SK-N-SH (cell line): ENCODE measurements around the gene RAB3IP. TPM values are rescaled to one million over a fixed set of nuclear protein-coding genes. Genes with fewer than 3 reads are reported as not detected.

ENCODE experiments used
- CTCF ChIA-PET: fragments of 300-600, 350-600 bp; formaldehyde crosslinking; extraction: SDS; loops from one replicate; lab custom pipeline; 2021; lab: Yijun Ruan, JAX
- POLR2A ChIA-PET: fragments of 350-600 bp; sonication (Branson Sonifier 250); formaldehyde crosslinking; extraction: SDS; loops from one replicate; lab custom pipeline; 2020; ENCODE audit warnings: antibody characterized with exemption, inconsistent platforms; lab: Yijun Ruan, JAX
- DNase-seq: peaks from one replicate; pipeline ENCODE4 v3.0.0; 2012
- H2AFZ ChIP-seq: fragments of 200-600 bp; sonication (generic); 2 replicates; pipeline ENCODE4 v1.8.1; 2016; ENCODE audit warnings: antibody characterized with exemption, mild to moderate bottlenecking, low read depth
- H3F3A ChIP-seq: fragments of 200-600 bp; sonication (generic); replicated peaks from 2 replicates; pipeline ENCODE3; 2016; ENCODE audit warnings: antibody characterized with exemption, mild to moderate bottlenecking; ENCODE audit not compliant: insufficient read depth
- H3K27ac ChIP-seq, 2 experiments: fragments of 200-500 bp in 1 of 2; fragments of 200-600 bp in 1 of 2; sonication (Bioruptor generic) in 1 of 2; sonication (generic), shearing (Covaris generic) in 1 of 2; 2 replicates each; pipeline versions ENCODE4 v1.5.1 to v1.6.1; 2014 to 2016; ENCODE audit warnings: low read depth in 2 of 2, inconsistent platforms in 1 of 2, low read length in 1 of 2, mild to moderate bottlenecking in 1 of 2, mixed read lengths in 1 of 2
- H3K27me3 ChIP-seq: fragments of 200-600 bp; sonication (generic), shearing (Covaris generic); 2 replicates; pipeline ENCODE4 v1.6.1; 2016; ENCODE audit warnings: mixed run types; ENCODE audit not compliant: insufficient read depth
- H3K36me3 ChIP-seq, 2 experiments: fragments of 200-500 bp in 1 of 2; fragments of 200-600 bp in 1 of 2; sonication (Bioruptor generic) in 1 of 2; sonication (generic) in 1 of 2; replicated peaks in 1 of 2; 2 replicates each; pipeline versions ENCODE3 to v1.5.1; 2014 to 2016; ENCODE audit warnings: low read length in 1 of 2, mild to moderate bottlenecking in 1 of 2; ENCODE audit not compliant: insufficient read depth in 2 of 2, control insufficient read depth in 1 of 2
- H3K4me1 ChIP-seq, 2 experiments: fragments of 200-500 bp in 1 of 2; fragments of 200-600 bp in 1 of 2; sonication (Bioruptor generic) in 1 of 2; sonication (generic), shearing (Covaris generic) in 1 of 2; 2 replicates each; pipeline versions ENCODE4 v1.5.1 to v1.6.1; 2014 to 2016; ENCODE audit warnings: low read depth in 1 of 2, low read length in 1 of 2, mixed run types in 1 of 2; ENCODE audit not compliant: insufficient read depth in 2 of 2, control insufficient read depth in 1 of 2
- H3K4me2 ChIP-seq: fragments of 200-600 bp; sonication (generic), shearing (Covaris generic); 2 replicates; pipeline ENCODE4 v1.6.1; 2017; ENCODE audit warnings: mixed run types
- H3K4me3 ChIP-seq, 2 experiments: fragments of 200-500 bp in 1 of 2; fragments of 200-600 bp in 1 of 2; sonication (Bioruptor generic) in 1 of 2; sonication (generic), shearing (Covaris generic) in 1 of 2; 2 replicates each; pipeline versions ENCODE4 v1.5.1 to v1.8.1; 2014 to 2016; ENCODE audit warnings: low read depth in 2 of 2, inconsistent platforms in 1 of 2, low read length in 1 of 2, mild to moderate bottlenecking in 1 of 2, mixed read lengths in 1 of 2, moderate library complexity in 1 of 2
- H3K79me2 ChIP-seq: fragments of 200-600 bp; sonication (generic); 2 replicates; pipeline ENCODE4 v1.8.1; 2017; ENCODE audit warnings: mild to moderate bottlenecking; ENCODE audit not compliant: insufficient read depth
- H3K9ac ChIP-seq: fragments of 200-600 bp; sonication (generic); 2 replicates; pipeline ENCODE4 v1.6.1; 2017; ENCODE audit warnings: mixed run types
- H3K9me2 ChIP-seq: fragments of 200-600 bp; sonication (generic); 2 replicates; pipeline ENCODE4 v1.6.1; 2017; ENCODE audit warnings: mixed run types
- H3K9me3 ChIP-seq: fragments of 200-600 bp; sonication (generic); 2 replicates; pipeline ENCODE4 v1.6.1; 2017; ENCODE audit warnings: mixed run types, mild to moderate bottlenecking, moderate library complexity
- H4K20me1 ChIP-seq: fragments of 200-600 bp; sonication (generic); 2 replicates; pipeline ENCODE4 v1.6.1; 2017; ENCODE audit warnings: mild to moderate bottlenecking, mixed run types; ENCODE audit not compliant: insufficient read depth
- ELF1 ChIP-seq: IDR thresholded peaks from 2 replicates; pipeline ENCODE4 v1.4.0; 2012
- EP300 ChIP-seq, 2 experiments: IDR thresholded peaks; 2 replicates each; pipeline versions ENCODE4 v1.4.0 to v1.6.1; 2012; ENCODE audit warnings: borderline replicate concordance in 1 of 2, low read depth in 1 of 2, low read length in 1 of 2
- GATA2 ChIP-seq: sonication (generic); formaldehyde crosslinking; IDR thresholded peaks from 2 replicates; pipeline ENCODE4 v1.5.0; 2020; ENCODE audit warnings: mild to moderate bottlenecking, missing genetic modification reagents
- IRF3 ChIP-seq: fragments of 150-350 bp; IDR thresholded peaks from 2 replicates; pipeline ENCODE4 v1.6.1; 2016; ENCODE audit warnings: mild to moderate bottlenecking, low read depth, low read length
- JUND ChIP-seq: IDR thresholded peaks from 2 replicates; pipeline ENCODE4 v1.4.0; 2012
- MEF2A ChIP-seq: IDR thresholded peaks from 2 replicates; pipeline ENCODE4 v1.4.0; 2012; ENCODE audit warnings: low read depth, borderline replicate concordance
- NRF1 ChIP-seq: IDR thresholded peaks from 2 replicates; pipeline ENCODE4 v1.6.1; 2012; ENCODE audit warnings: low read depth, mild to moderate bottlenecking, low read length
- PBX3 ChIP-seq: IDR thresholded peaks from 2 replicates; pipeline ENCODE4; 2012
- POLR2AphosphoS5 ChIP-seq: IDR thresholded peaks from 2 replicates; pipeline ENCODE4 v1.6.1; 2012; ENCODE audit warnings: low read depth, low read length
- RCOR1 ChIP-seq: fragments of 150-350 bp; IDR thresholded peaks from 2 replicates; pipeline ENCODE4 v1.6.1; 2017; ENCODE audit warnings: antibody characterized with exemption, low read length
- TAF1 ChIP-seq: IDR thresholded peaks from 2 replicates; pipeline ENCODE4 v1.6.1; 2012; ENCODE audit warnings: low read depth, mild to moderate bottlenecking, low read length, moderate library complexity, borderline replicate concordance
- ZBTB33 ChIP-seq: IDR thresholded peaks from 2 replicates; pipeline ENCODE4 v1.4.0; 2012; ENCODE audit warnings: low read depth, borderline replicate concordance
- WGBS: methylation state at CpG from one replicate; pipeline ENCODE4 v1.1.6; 2017; ENCODE audit warnings: low lambda C conversion rate; 5-methylcytosine and 5-hydroxymethylcytosine counted together
- polyA plus RNA-seq, 3 experiments: library from polyadenylated mRNA; depleted of rRNA; stranded (reverse); fragments of >200 nt; gene quantifications; 2 replicates each; pipeline ENCODE4 v1.2.3, GENCODE V29; 2012
- TF ChIP-seq, protein P1 (sequence below): fragments of 200-600 bp; sonication (generic); IDR thresholded peaks from 2 replicates; pipeline ENCODE4 v1.6.1; 2017; ENCODE audit warnings: antibody characterized with exemption, mild to moderate bottlenecking, moderate library complexity
- TF ChIP-seq, protein P2 (sequence below): IDR thresholded peaks from 2 replicates; pipeline ENCODE4 v1.4.0; 2012; ENCODE audit warnings: low read depth, borderline replicate concordance

The RAB3IP gene
- polyA plus RNA-seq, 1 of the 3 experiments (the other 2 are of a cell fraction), result 5.4 TPM

- H4K20me1 ChIP-seq, result no peaks in the 10 kb centered on the region
- no peak overlapping the region for H3K4me3 ChIP-seq
- peaks cover 0 to 2% of the 10 kb centered on the region in 2 experiments for H3K36me3 ChIP-seq
- H3K9me2 ChIP-seq, result no peaks in the 10 kb centered on the region
- TF ChIP-seq NRF1 (no peak), POLR2AphosphoS5 (no peak), ZBTB33 (no peak), RCOR1 (no peak), PBX3 (no peak), ELF1 (no peak), TAF1 (no peak), JUND (no peak), IRF3 (no peak), GATA2 (CRISPR knock-in tag) (no peak), MEF2A (no peak), EP300 (IDR thresholded peaks at IDR 0.05; ENCODE audit: borderline replicate concordance in 1 of 2, low read depth in 1 of 2, low read length in 1 of 2) (no peak)
- TF ChIP-seq, protein P1, sequence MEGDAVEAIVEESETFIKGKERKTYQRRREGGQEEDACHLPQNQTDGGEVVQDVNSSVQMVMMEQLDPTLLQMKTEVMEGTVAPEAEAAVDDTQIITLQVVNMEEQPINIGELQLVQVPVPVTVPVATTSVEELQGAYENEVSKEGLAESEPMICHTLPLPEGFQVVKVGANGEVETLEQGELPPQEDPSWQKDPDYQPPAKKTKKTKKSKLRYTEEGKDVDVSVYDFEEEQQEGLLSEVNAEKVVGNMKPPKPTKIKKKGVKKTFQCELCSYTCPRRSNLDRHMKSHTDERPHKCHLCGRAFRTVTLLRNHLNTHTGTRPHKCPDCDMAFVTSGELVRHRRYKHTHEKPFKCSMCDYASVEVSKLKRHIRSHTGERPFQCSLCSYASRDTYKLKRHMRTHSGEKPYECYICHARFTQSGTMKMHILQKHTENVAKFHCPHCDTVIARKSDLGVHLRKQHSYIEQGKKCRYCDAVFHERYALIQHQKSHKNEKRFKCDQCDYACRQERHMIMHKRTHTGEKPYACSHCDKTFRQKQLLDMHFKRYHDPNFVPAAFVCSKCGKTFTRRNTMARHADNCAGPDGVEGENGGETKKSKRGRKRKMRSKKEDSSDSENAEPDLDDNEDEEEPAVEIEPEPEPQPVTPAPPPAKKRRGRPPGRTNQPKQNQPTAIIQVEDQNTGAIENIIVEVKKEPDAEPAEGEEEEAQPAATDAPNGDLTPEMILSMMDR, result no peak
- TF ChIP-seq, protein P2, sequence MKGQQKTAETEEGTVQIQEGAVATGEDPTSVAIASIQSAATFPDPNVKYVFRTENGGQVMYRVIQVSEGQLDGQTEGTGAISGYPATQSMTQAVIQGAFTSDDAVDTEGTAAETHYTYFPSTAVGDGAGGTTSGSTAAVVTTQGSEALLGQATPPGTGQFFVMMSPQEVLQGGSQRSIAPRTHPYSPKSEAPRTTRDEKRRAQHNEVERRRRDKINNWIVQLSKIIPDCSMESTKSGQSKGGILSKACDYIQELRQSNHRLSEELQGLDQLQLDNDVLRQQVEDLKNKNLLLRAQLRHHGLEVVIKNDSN, result no peak
- peaks cover 5% of the 10 kb centered on the region for H3F3A ChIP-seq
- CTCF ChIA-PET, result no interaction called here
- POLR2A ChIA-PET, result interaction anchor here (0.6 kb wide), 1 partner anchor 114 kb away, joined by 6 read pairs; no protein-coding TSS in a partner anchor
- H3K27me3 ChIP-seq, result no peaks in the 10 kb centered on the region
- H2AFZ ChIP-seq, result no peak overlapping the region
- no peaks in the 10 kb centered on the region for H3K9me3 ChIP-seq
- H3K4me1 ChIP-seq, result peaks cover 3 to 13% of the 10 kb centered on the region in 2 experiments; a peak in 3 of 4 replicates
- H3K9ac ChIP-seq, result no peak overlapping the region
- peak overlapping the region; percentile 58; the same call in 1 of the 2 replicates for H3K4me2 ChIP-seq
- no peaks in the 10 kb centered on the region for H3K79me2 ChIP-seq
- peak overlapping the region in 1 of 2 experiments; percentile 47; a peak in 1 of 4 replicates for H3K27ac ChIP-seq
- DNase-seq, result no peak
- WGBS, result 92% methylated on average over 4 of the region's 6 CpGs
Measured at GRCh38 chr12:69821032-69821455, 82.4 kb downstream of the RAB3IP start.
